ENCODE results near the gene LEF1. TPM values are rescaled to one million over a fixed set of nuclear protein-coding genes. Genes with fewer than 3 reads are reported as not detected.

The LEF1 gene
- total and polyA plus RNA-seq, 2 donors (not counting 3 experiments of a cell fraction or from before 2014, with no cell fraction given): 0.46 TPM; not detected in 1

DNA sequence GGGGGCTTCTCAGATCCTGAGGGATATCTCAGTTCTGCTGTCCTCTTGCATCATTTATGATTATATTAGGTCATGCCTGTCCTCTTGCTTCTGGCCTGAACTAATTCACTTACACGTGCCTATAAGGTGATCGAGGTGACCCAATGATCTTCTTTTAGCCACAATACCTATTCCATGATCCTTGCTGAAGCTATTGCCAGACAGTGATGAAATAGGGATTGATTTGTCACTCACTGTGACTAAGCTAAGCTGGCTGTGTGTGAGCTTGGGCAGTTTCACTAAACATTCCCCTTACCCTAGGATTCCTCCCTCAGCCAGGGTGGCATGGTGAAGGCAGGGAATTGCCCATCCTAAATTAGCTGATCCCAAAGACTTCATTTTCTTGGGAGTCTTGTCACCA lies 160.0 kb downstream of the LEF1 start:
- no peak for DNase-seq (ENCODE audit: low read depth, low spot score)
- Histone ChIP-seq H3K9me3 (replicated peaks; ENCODE audit: control insufficient read depth, insufficient read depth, low read length) (no peaks in the 10 kb centered on the region), H3K4me3 (replicated peaks in 1 of 3; ENCODE audit: insufficient read depth in 1 of 3, low read depth in 1 of 3, low read length in 3 of 3) (no peak overlapping the region), H3K4me1 (ENCODE audit: control insufficient read depth, extremely low read depth, insufficient read depth, low read length) (no peaks in the 10 kb centered on the region), H2AFZ (ENCODE audit: low read depth, low read length) (no peak overlapping the region), H3K27me3 (ENCODE audit: control insufficient read depth in 2 of 2, insufficient read depth in 2 of 2, low read length in 2 of 2) (no peaks in the 10 kb centered on the region), H3K9me1 (replicated peaks; ENCODE audit: control insufficient read depth, extremely low read depth, insufficient read depth, low read length) (no peaks in the 10 kb centered on the region), H3K4me2 (ENCODE audit: insufficient read depth, low read length) (no peak overlapping the region), H3K9ac (replicated peaks; ENCODE audit: extremely low read depth, insufficient read depth, low read length) (no peak overlapping the region), H4K20me1 (replicated peaks; ENCODE audit: control insufficient read depth, extremely low read depth, insufficient read depth, low read length) (no peaks in the 10 kb centered on the region), H3K27ac (ENCODE audit: insufficient read depth, low read depth, low read length) (no peak overlapping the region), H3K36me3 (ENCODE audit: control insufficient read depth in 2 of 2, extremely low read depth in 1 of 2, insufficient read depth in 2 of 2, low read length in 2 of 2) (no peaks in the 10 kb centered on the region), H3K79me2 (ENCODE audit: control insufficient read depth, insufficient read depth, low read length) (no peaks in the 10 kb centered on the region)
- BruUV-seq (replicated peaks): no TSS peak
- no peak for FAIRE-seq
- ChIA-PET POLR2A (no interaction called here), CTCF (no interaction called here)
- dilution Hi-C loops (cut with MboI; ENCODE audit: extremely low pct_ligation_motif_present, low sequenced_read_pairs) (no loop called here), intact Hi-C loops (cut with micrococcal nuclease) (no loop called here)
- TF ChIP-seq POLR2AphosphoS5 (IDR thresholded peaks at IDR 0.05; ENCODE audit: insufficient read depth, low read depth, low read length) (no peak), FOS (IDR thresholded peaks at IDR 0.05; ENCODE audit: borderline replicate concordance, insufficient read depth, low read length) (no peak), GATA2 (IDR thresholded peaks at IDR 0.05; ENCODE audit: insufficient read depth, insufficient read length, low read depth, low read length) (no peak), POLR2A (IDR thresholded peaks at IDR 0.05; ENCODE audit: low read depth, low read length) (no peak), JUN (IDR thresholded peaks at IDR 0.05; ENCODE audit: borderline replicate concordance, insufficient read depth, insufficient read length, low read depth) (no peak), EZH2 (IDR thresholded peaks at IDR 0.05; ENCODE audit: borderline replicate concordance, low read depth, low read length, severe bottlenecking) (no peak)
- TF ChIP-seq, protein P1, sequence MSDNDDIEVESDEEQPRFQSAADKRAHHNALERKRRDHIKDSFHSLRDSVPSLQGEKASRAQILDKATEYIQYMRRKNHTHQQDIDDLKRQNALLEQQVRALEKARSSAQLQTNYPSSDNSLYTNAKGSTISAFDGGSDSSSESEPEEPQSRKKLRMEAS (IDR thresholded peaks at IDR 0.05; ENCODE audit: insufficient read depth, insufficient read length): no peak
- TF ChIP-seq, protein P2, sequence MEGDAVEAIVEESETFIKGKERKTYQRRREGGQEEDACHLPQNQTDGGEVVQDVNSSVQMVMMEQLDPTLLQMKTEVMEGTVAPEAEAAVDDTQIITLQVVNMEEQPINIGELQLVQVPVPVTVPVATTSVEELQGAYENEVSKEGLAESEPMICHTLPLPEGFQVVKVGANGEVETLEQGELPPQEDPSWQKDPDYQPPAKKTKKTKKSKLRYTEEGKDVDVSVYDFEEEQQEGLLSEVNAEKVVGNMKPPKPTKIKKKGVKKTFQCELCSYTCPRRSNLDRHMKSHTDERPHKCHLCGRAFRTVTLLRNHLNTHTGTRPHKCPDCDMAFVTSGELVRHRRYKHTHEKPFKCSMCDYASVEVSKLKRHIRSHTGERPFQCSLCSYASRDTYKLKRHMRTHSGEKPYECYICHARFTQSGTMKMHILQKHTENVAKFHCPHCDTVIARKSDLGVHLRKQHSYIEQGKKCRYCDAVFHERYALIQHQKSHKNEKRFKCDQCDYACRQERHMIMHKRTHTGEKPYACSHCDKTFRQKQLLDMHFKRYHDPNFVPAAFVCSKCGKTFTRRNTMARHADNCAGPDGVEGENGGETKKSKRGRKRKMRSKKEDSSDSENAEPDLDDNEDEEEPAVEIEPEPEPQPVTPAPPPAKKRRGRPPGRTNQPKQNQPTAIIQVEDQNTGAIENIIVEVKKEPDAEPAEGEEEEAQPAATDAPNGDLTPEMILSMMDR (IDR thresholded peaks at IDR 0.05; ENCODE audit: extremely low read depth in 1 of 2, insufficient read depth in 1 of 2, low read depth in 1 of 2, low read length in 2 of 2): no peak

Measured in endothelial cell of umbilical vein (primary cell).